ENCODE results near the gene MEFV. TPM values are rescaled to one million over a fixed set of nuclear protein-coding genes. Genes with fewer than 3 reads are reported as not detected.

Gene MEFV
- total and polyA plus RNA-seq, 2 of the 13 experiments (the other 11 are each of a cell fraction or from before 2014, with no cell fraction given) = 0.22 TPM; not detected in 1

GRCh38 chr16:3198334-3199072 is 57.9 kb downstream of the MEFV start (continued):
- TF ChIP-seq ZBTB49 (CRISPR knock-in tag; IDR thresholded peaks at IDR 0.05; ENCODE audit: borderline replicate concordance) (no peak), TBX3 (IDR thresholded peaks at IDR 0.05; ENCODE audit: borderline replicate concordance) (no peak), RBAK (CRISPR knock-in tag; IDR thresholded peaks at IDR 0.05) (no peak), TBP (CRISPR knock-in tag; IDR thresholded peaks at IDR 0.05) (no peak), FOXO1 (CRISPR knock-in tag; IDR thresholded peaks at IDR 0.05) (peak; percentile 82), POGZ (CRISPR knock-in tag; IDR thresholded peaks at IDR 0.05) (0 out of 2 replicates have a peak, but pooled peaks have one; percentile 29), FOXP1 (IDR thresholded peaks at IDR 0.05) (peak; percentile 31; the same call in 1 of the 2 replicates), FOXP1 (CRISPR knock-in tag; IDR thresholded peaks at IDR 0.05) (no peak; the same call in 1 of the 2 replicates), AHDC1 (CRISPR knock-in tag; IDR thresholded peaks at IDR 0.05; ENCODE audit: borderline replicate concordance) (no peak), ZNF549 (CRISPR knock-in tag; IDR thresholded peaks at IDR 0.05) (no peak), MED8 (CRISPR knock-in tag; IDR thresholded peaks at IDR 0.05; ENCODE audit: insufficient replicate concordance) (no peak)
- TF ChIP-seq, protein P1, sequence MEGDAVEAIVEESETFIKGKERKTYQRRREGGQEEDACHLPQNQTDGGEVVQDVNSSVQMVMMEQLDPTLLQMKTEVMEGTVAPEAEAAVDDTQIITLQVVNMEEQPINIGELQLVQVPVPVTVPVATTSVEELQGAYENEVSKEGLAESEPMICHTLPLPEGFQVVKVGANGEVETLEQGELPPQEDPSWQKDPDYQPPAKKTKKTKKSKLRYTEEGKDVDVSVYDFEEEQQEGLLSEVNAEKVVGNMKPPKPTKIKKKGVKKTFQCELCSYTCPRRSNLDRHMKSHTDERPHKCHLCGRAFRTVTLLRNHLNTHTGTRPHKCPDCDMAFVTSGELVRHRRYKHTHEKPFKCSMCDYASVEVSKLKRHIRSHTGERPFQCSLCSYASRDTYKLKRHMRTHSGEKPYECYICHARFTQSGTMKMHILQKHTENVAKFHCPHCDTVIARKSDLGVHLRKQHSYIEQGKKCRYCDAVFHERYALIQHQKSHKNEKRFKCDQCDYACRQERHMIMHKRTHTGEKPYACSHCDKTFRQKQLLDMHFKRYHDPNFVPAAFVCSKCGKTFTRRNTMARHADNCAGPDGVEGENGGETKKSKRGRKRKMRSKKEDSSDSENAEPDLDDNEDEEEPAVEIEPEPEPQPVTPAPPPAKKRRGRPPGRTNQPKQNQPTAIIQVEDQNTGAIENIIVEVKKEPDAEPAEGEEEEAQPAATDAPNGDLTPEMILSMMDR (CRISPR knock-in tag; IDR thresholded peaks at IDR 0.05) = peak; percentile 13; the same call in 1 of the 2 replicates
- TF ChIP-seq, protein P2, sequence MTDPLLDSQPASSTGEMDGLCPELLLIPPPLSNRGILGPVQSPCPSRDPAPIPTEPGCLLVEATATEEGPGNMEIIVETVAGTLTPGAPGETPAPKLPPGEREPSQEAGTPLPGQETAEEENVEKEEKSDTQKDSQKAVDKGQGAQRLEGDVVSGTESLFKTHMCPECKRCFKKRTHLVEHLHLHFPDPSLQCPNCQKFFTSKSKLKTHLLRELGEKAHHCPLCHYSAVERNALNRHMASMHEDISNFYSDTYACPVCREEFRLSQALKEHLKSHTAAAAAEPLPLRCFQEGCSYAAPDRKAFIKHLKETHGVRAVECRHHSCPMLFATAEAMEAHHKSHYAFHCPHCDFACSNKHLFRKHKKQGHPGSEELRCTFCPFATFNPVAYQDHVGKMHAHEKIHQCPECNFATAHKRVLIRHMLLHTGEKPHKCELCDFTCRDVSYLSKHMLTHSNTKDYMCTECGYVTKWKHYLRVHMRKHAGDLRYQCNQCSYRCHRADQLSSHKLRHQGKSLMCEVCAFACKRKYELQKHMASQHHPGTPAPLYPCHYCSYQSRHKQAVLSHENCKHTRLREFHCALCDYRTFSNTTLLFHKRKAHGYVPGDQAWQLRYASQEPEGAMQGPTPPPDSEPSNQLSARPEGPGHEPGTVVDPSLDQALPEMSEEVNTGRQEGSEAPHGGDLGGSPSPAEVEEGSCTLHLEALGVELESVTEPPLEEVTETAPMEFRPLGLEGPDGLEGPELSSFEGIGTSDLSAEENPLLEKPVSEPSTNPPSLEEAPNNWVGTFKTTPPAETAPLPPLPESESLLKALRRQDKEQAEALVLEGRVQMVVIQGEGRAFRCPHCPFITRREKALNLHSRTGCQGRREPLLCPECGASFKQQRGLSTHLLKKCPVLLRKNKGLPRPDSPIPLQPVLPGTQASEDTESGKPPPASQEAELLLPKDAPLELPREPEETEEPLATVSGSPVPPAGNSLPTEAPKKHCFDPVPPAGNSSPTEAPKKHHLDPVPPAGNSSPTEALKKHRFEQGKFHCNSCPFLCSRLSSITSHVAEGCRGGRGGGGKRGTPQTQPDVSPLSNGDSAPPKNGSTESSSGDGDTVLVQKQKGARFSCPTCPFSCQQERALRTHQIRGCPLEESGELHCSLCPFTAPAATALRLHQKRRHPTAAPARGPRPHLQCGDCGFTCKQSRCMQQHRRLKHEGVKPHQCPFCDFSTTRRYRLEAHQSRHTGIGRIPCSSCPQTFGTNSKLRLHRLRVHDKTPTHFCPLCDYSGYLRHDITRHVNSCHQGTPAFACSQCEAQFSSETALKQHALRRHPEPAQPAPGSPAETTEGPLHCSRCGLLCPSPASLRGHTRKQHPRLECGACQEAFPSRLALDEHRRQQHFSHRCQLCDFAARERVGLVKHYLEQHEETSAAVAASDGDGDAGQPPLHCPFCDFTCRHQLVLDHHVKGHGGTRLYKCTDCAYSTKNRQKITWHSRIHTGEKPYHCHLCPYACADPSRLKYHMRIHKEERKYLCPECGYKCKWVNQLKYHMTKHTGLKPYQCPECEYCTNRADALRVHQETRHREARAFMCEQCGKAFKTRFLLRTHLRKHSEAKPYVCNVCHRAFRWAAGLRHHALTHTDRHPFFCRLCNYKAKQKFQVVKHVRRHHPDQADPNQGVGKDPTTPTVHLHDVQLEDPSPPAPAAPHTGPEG (CRISPR knock-in tag; IDR thresholded peaks at IDR 0.05) = no peak
